ENCODE measurements around the gene PIK3R6.

PIK3R6 gene

DNA sequence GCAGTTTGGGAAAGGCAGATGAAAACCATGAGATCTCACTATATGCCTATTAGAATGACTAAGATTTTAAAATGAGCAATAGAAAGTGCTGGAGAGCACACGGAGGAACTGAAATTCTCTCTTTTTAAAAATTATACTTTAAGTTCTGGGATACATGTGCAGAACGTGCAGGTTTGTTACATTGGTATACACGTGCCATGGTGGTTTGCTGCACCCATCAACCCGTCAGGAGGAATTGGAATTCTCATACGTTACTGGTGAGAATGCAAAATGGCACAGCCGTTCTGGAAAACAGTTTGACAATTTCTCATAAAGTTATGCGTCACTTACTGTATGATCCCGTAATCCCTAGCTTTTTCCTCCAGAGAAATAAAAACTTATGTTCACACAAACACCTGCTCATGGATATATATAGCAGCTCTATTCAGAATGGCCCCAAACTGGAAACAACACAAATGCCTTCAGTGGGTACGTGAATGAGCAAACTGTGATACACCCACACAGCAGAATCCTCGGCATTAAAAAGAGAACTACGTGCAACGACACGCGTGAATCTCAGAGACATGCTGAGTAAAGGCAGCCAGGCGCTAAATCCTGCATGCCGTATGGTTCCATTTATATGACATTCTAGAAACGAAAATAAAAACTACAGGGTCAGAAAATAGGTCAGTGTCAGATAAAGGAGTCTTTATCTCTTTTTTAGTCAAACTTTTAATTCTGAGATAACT lies 11.8 kb downstream of the PIK3R6 start:
- in situ Hi-C loops (cut with MboI; ENCODE audit: low sequenced_read_pairs) = no loop called here

DNA sequence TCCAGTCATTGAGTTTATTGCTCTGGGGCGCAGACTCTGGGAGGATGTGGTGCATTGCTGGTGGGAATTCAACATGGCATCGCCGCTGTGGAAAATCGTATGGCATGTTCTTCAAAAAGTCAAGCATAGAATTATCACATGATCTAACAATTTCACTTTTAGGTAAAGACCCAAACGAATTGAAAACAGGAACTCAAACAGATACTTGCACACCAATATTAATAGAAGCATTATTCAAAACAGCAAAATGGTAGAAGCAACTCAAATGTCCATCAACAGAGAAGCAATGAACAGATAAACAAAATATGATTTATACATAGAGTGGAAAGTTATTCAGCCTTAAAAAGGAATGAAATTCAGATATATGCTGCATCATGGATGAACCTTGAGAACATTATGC lies 15.9 kb downstream of the PIK3R6 start:
- in situ Hi-C loops (cut with MboI; ENCODE audit: low sequenced_read_pairs) = no loop called here

DNA sequence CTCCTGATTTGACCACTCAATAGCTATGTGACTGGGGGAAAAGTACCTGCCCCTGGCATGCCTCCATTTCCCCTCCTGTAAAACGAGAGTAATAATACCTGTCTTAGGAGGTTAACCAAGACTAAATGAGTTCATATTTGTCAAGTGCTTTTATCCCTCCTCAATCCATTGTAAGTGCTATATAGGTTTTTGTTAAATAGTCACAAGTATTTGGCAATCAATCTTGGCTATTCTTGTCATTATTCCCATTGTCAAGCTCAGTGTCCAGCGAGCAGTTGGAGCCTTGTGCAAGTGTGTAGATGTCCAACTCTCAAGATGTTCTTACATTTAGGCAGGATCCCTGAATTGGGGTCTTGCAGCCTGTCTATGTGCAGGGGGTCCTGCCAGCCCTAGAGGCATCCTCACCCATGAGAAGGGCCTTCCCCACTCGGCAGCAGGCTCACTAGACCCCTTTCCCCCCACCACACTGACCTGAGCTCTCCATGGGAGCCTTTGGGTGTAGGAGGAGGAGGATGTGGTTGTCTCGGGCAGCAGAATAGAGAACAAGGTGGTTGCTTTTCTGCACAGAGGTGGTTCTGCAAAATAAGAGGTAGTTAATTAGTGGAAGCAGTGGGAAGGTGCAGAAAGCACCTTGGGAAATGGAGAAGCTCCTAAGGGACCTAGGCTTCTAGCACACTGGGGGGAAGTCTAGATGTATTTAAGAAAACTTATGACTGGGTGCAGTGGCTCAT lies 18.0 kb downstream of the PIK3R6 start:
- in situ Hi-C loops (cut with MboI; ENCODE audit: low sequenced_read_pairs) = no loop called here

DNA sequence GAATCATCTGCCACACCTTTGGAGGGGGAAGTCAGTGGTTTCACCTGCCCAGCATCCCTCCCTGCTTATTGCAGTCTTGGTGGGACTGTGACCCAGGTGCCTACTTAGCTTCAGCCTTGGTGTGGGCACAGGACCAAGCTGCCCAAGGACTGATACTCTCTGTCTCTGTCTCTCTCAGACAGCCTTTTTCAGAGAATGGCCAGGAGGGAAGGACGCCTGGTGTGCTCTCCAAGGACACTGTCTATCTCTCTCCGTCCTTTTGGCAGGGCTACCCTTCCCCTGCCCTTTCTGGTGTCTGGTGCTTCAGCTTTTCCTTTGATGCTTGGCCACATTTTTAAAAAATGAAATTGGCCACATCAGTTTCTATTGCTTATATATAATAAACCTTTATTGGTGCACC lies 19.6 kb downstream of the PIK3R6 start:
- in situ Hi-C loops (cut with MboI; ENCODE audit: low sequenced_read_pairs) = no loop called here

DNA sequence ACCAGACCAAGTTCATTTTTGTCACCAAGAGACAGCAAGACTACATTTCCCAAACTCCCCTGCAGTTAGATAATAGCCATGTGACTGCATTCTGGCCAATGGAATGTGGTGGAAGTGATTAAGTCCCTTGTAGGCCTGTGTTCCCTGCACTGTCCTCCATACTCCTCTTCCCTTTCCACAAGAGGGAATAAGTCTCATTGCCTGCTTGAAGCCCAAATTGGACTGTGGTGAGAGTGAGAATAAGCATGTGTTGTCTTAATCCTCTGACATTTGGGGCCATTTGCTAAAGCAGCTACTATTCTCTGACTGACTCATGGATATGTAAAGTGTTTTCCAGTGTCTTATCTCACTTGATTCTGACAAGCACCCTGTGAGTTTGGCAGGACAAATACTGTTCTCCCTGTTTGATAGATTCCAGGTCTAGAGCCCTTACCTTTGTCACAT lies 20.7 kb downstream of the PIK3R6 start:
- in situ Hi-C loops (cut with MboI; ENCODE audit: low sequenced_read_pairs) = no loop called here

DNA sequence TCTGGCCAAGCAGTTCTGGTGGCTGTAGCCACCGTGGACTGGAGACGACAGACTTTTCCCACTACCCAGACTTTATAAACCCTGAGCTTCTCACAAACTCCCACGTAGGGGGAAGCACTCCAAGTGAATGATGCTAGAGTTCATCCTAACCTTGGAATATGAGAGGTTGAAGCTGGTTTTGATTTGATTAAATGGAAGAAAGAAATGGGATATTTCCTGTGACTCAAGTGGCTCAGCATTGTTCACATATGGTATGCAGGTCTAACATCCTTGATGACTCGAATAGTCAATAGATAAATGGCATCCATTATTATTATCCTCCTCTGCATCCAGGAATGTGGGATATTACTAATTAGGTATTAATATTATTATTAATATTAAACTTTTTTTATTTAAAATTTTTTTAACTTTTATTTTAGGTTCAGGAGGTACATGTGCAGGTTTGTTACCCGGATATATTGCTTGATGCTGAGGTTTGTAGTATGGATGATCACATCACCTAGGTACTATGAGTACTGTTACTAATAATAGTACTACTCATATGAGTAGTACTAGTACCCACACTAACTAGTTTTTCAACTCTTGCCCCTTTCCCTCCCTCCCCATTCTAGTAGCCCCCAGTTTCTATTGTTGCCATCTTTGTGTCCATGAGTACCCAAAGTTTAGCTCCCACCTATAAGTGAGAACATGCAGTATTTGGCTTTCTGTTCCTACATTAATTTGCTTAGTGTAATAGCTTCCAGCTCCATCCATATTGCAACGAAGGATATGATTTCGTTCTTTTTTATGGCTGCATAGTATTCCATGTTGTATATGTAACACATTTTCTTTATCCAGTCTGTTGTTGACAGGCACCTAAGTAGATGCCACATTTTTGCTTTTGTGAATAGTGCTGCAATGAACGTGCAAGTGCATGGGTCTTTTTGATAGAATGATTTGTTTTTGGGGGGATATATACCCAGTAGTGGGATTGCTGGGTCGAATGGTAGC lies 22.9 kb downstream of the PIK3R6 start:
- in situ Hi-C loops (cut with MboI; ENCODE audit: low sequenced_read_pairs) = no loop called here

DNA sequence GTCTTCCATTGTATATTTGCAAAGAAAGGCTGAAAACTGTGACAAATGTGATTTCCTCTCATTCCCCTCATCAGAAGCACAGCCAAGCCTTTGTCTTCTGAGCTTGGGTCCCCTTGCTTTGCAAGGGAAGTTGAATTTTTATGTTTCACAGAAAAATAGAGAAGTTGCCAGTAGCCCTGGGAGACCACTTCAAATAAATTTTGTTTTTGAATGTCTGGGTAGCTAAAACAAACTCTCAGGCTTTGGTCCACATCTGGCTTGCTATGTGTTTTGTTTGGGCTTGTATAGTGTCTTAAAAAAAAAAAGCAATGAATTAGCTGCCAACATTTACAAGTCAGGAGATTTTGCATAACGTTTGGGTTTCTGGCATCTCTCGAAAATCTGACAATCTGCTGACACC lies 24.1 kb downstream of the PIK3R6 start:
- in situ Hi-C loops (cut with MboI; ENCODE audit: low sequenced_read_pairs) = no loop called here

DNA sequence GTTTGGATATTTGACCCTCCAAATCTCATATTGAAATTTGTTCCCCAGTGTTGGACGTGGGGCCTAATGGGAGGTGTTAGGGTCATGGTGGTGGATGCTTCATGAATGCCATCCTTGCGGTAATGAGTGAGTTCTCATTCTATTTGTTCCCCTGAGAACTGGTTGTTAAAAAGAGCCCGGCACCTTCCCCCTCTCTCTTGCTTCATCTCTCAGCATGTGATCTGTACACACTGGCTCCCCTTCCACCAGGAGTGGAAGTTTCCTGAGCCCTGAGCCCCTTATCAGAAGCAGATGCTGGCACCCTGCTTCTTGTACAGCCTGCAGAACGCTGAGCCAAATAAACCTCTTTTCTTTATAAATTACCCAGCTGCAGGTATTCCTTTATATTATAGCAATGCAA lies 25.6 kb downstream of the PIK3R6 start:
- in situ Hi-C loops (cut with MboI; ENCODE audit: low sequenced_read_pairs) = no loop called here

DNA sequence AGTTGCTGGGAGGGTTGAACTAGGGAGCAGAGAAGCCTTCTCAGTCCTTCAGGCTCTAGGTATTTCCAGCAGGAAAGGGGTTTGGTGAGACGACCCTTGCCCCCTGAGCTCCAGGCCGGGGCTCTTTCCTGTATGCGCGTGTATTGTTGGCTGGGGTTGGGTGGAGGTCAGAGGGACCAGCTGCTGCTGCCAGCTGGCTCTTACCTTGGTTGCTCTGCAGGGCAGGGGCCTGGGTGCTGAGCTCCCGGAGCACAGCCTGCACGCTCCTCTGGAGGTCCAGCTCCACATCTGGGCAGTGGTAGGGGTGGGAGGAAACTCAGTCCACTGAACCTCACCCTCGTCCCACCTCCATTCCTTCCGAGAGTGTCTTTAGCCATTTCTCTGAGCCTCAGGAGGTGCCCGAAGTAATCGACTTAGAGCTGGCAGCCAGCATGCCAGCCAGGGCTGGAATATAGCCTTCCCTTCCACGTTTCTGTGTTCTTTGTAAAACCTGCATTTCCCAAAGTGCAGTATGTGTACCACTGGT lies 28.0 kb downstream of the PIK3R6 start:
- in situ Hi-C loops (cut with MboI; ENCODE audit: low sequenced_read_pairs) = no loop called here

DNA sequence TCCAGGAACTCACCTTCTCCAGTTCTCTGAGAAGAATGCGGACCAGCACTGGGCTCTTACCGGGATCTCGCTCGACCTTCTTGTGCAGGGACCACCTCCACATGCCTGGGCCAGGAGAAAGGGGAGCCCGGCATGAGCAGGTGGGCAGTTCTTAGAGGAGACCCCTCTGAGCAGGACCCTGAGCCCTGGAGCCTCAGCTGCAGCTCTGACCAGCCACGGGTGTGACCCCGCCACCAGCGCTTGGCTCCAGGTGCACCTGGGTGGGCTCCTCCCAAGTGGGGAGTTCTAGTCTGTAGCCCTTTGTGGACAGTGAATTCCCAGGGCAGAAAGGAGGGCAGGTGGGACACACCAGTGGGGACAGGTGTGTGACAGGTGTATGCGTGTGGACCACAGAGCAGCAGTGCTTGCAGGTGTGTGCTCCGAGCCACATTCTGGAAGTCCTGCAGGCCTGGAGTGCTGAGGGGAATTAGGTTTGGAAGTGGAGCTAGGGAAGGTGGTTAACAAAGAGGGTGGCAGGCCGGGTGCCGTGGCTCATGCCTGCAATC lies 28.9 kb downstream of the PIK3R6 start:
- in situ Hi-C loops (cut with MboI; ENCODE audit: low sequenced_read_pairs) = no loop called here

DNA sequence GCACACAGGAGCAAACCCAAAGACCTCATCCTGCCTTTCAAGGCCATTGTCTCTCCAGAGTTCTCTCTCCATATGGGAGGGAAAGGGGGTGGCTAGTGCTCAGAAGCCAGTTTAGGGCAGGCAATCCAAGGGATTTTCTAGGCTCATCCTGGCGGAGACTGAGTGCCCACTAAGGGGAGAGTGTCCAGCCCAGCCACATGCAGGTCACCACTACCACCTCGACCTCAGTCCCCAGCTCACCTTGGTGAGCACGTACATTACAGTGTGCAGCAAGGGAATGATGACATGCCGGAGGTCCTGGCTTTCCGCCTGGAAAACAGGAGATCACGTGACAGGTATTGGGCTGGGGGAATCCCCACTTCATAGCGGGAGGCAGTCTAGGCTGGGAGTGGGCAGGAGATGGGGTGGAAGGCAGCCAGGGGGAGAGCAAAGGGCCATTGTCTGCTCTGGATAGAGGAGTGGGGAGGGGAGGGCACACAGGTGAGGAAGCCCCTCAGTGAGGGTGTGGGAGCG lies 29.9 kb downstream of the PIK3R6 start:
- in situ Hi-C loops (cut with MboI; ENCODE audit: low sequenced_read_pairs) = no loop called here

DNA sequence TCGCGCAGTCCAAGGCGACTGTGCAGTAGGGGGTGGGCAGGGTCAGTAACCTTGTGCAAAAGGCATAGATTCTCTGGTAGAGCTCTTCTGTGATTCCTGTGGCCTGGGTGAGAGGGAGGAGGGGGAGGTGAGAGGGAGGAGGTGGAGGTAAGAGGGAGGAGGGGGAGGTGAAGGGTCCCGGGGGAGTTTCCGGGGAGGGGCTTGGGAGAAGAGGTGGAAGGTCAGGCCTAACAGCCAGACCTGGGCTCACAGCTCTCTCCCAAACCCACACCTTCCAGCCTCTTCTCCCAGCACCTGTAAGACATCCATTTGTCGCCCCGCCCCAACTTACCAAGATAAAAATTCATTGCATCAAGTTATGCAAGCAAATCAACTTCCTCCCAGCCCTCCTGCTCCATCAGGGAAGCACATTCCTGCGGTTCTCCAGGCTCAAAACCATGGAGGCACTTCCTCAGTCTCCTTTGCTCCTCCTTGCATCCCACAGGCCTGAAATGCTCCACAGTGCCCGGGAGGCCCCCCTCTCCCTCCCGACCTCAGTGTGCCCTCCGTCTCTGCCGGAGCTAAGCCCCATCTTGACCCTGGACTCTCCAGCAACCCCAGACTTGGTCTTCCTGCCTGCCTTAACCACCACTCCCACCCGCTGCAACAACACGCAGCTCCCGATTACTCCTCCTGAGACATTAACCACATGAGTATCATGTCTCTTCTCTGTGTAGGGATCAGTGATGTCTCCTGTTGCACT lies 30.5 kb downstream of the PIK3R6 start:
- in situ Hi-C loops (cut with MboI; ENCODE audit: low sequenced_read_pairs) = no loop called here

DNA sequence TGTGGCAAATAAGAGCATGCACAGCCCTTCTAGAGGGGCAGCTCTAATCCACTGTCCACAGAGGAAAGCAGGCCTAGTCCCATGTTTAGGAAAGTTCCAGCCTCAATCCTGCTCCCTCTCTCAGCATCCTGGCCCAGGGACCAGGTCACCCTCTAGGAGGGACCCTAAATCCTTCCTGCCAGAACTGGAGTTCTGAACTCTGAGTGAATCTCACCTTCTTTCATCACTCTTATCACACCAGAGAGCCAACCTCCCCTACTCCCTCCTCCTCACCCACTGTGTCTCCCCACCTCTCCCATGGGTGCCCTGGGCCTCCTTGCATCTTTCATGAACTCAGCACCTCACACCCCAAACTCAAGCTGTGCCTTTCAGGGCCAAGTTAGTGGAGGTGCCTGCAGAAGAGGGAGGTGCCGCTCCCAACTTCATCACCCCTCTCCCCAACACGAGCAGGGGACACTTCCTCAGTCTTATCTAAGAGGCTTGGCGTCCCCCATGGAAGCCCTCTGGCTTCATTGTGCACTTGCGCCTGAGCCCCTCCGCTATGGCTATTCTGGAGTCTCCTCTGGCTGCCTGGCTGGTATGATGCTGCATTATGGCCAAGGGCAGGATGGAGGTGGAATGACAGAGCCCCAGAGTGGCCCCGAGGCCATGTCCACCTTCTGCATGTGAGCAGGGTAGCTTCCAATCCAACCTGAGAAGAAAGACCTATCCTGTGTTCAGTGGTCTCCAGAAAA lies 31.7 kb downstream of the PIK3R6 start:
- in situ Hi-C loops (cut with MboI; ENCODE audit: low sequenced_read_pairs) = no loop called here

DNA sequence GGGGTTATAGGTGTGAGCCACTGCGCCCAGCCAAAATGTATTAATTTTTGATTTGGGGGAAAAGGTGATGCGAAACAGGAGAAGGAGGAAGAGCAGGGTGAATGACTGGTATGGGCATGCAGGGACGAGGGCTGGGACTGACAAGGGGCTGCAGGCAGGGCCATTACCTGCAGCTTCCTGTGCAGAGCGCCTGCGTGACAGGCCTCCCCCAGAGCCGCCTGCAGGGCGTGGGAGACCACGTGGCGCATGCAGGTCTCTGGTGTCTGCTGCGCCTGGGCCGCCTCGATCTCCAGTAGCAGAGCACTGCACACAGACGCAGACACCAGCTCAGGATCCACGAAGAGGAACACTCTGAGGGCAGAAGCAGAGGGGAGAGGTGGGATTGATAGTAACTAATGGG lies 32.4 kb downstream of the PIK3R6 start:
- in situ Hi-C loops (cut with MboI; ENCODE audit: low sequenced_read_pairs) = no loop called here

DNA sequence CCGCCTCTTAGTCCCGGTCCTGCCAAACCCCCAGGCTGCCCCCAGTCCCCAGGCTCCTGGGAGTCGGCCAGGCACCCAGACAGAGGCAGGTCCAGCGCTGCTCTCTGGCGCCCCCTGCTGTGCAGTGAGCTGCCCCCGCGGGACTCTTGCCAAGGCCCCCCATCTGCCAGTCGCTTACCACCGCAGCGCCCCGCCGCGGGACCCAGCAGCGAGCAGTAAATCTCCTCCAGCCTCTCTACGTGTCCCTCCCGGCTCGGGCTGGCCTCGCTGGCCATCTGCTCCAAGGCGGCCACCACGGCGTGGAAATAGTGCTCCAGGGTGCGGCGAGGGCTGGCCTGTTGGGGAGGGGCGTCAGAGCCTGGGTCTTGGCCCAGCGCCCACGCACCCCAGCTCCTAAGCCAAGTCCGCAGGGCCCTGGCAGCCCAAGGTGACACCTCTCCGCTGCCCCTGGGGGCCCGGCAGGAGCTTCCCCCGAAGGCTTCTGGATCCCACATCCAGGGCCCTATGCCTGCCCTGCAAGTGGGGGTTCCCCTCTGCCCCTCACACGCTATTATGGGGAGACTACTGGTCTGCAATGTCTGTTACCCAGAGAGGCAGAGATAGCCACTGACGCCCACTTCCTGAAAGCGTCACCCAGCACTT lies 34.6 kb downstream of the PIK3R6 start:
- in situ Hi-C loops (cut with MboI; ENCODE audit: low sequenced_read_pairs) = no loop called here

DNA sequence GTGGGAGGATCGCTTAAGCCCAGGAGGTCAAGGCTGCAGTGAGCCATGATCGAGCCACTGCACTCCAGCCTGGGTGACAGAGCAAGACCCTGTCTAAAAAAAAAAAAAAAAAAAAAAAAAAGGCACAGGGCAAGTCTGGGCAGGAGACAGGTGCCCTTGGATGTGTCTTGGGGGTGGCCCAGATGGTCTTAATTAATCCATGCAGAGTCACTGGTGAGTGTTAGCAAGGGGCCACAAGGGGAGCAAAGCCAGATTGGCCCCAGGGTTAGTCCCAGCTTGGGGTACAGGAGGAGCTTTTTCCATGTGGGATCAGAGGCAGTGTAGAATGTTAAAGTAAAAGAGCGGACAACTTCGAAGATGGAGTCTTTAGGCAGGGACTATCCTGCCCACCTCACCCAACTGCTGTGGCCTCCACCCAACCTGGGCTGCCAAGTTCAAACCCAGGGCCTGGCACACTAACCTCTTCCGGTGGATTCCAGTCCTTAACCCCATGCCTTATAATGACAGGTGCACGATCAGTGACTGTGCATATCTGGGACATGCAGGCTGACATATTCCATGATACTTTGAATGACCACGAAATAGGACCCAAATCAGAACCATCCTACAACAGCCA lies 36.1 kb downstream of the PIK3R6 start:
- in situ Hi-C loops (cut with MboI; ENCODE audit: low sequenced_read_pairs) = no loop called here

DNA sequence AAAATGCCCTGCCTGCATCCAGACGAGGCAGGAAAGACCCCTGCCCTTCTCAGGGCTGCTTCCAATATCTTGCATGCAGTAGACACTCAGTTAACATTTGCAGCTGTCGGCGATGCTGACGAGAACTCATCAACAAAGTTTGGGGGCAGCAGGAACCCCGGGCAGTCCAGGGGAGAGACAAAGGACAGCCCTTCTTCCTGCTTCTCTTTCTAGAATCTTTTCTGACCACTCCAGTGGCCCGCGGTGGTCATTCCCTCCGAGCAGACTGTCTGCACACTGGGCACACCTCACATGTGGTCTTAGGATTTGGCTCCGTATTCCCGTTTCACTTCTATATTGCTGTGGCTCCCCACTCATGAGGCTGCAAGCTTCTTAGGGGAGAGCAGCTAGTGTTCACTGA lies 37.3 kb downstream of the PIK3R6 start:
- in situ Hi-C loops (cut with MboI; ENCODE audit: low sequenced_read_pairs) = no loop called here

Measured in HL-60/S4 treated with phorbol 12-myristate 13-acetate at 8.2 ng/mL for 4 days and 3 days (cell line).